CD1c-positive myeloid dendritic cell (primary cell): ENCODE results near the gene ATXN7L3B.

Experiments
- DNase-seq: peaks from one replicate; pipeline ENCODE4 v3.0.0-alpha.2; 2016; ENCODE audit errors: extremely low spot score

ATXN7L3B gene

GRCh38 chr12:74551291-74551690, 13.7 kb downstream of the ATXN7L3B start:
- DNase-seq, result no peak

GRCh38 chr12:74552201-74552600, 14.6 kb downstream of the ATXN7L3B start:
- DNase-seq, result no peak

GRCh38 chr12:74559728-74560127, 22.1 kb downstream of the ATXN7L3B start:
- no peak for DNase-seq

- DNase-seq, result no peak
Observed at GRCh38 chr12:74563927-74564326, 26.3 kb downstream of the ATXN7L3B start.

GRCh38 chr12:74578486-74578885, 40.9 kb downstream of the ATXN7L3B start:
- no peak for DNase-seq

- no peak for DNase-seq
Observed at GRCh38 chr12:74579446-74579845, 41.8 kb downstream of the ATXN7L3B start.

GRCh38 chr12:74579981-74580380, 42.3 kb downstream of the ATXN7L3B start:
- DNase-seq, result no peak

GRCh38 chr12:74581439-74581838, 43.8 kb downstream of the ATXN7L3B start:
- DNase-seq, result no peak

- no peak for DNase-seq
Observed at GRCh38 chr12:74584483-74585062, 46.9 kb downstream of the ATXN7L3B start.

GRCh38 chr12:74586251-74586650, 48.6 kb downstream of the ATXN7L3B start:
- no peak for DNase-seq
